ENCODE results near the gene SMIM10. TPM values are rescaled to one million over a fixed set of nuclear protein-coding genes. Genes with fewer than 3 reads are reported as not detected.

SMIM10 gene
- total RNA-seq, 1 experiment from 2014 or later: 7.2 TPM

DNA sequence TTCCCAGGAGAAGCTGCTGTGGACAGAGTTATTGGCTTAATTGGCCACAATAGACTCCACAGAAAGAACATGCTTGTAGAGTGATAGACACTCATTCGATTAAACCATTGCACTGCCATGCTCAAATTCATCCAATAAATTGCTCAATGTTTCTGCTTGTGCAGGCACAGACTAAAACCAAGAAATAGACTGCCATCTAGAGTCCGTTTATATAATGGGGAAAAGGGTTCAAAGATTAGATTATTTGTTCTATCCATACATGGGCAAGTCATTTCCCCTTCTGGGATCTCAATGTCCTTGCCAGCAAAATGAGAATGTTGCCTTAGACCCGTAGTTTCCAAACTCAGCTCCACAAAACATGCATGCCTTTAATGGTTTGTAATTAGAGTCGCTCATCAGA is 8.7 kb downstream of the SMIM10 start:
- H3K36me3 ChIP-seq (ENCODE audit: control insufficient read depth, insufficient read depth, low read length): no peaks in the 10 kb centered on the region
- H3K4me1 ChIP-seq (ENCODE audit: control insufficient read depth, insufficient read depth, low read length): peaks cover 37% of the 10 kb centered on the region
- intact Hi-C loops (cut with micrococcal nuclease; ENCODE audit: unreplicated experiment): loop anchor here (1.0 to 10.0 kb wide), 2 partner anchors 34 to 195 kb away; a partner anchor contains a TSS
- H3K9me3 ChIP-seq (ENCODE audit: control insufficient read depth, insufficient read depth, low read depth, low read length): no peaks in the 10 kb centered on the region
- DNase-seq (ENCODE audit: low read depth, low spot score) (peak; percentile 55), ATAC-seq (no peak)
- peak; percentile 67 for TF ChIP-seq CTCF (IDR thresholded peaks at IDR 0.05)
- no peak for TF ChIP-seq TCF7L2 (IDR thresholded peaks at IDR 0.05; ENCODE audit: low read depth, low read length)
- no peak overlapping the region for H3K4me3 ChIP-seq (ENCODE audit: low read depth in 2 of 2, low read length in 2 of 2)
- ChIA-PET POLR2A (no interaction called here), CTCF (interaction anchor here (0.5 to 0.7 kb wide), 2 partner anchors 37 to 222 kb away, joined by 4 to 8 read pairs; no protein-coding TSS in a partner anchor)
- no peaks in the 10 kb centered on the region for H3K27me3 ChIP-seq (ENCODE audit: control insufficient read depth, insufficient read depth, low read length)
- H3K27ac ChIP-seq (ENCODE audit: low read length): peak overlapping the region; percentile 76
- BruUV-seq (replicated peaks): no TSS peak
- in situ Hi-C loops (cut with HindIII; ENCODE audit: low pct_unique_long_range_greater_than_20kb, low sequenced_read_pairs): no loop called here

GRCh38 chrX:135000516-135000915 is 9.7 kb downstream of the SMIM10 start:
- CTCF ChIA-PET: interaction anchor here (0.7 kb wide), 1 partner anchor 20 kb away, joined by 3 read pairs; no protein-coding TSS in a partner anchor
- intact Hi-C loops (cut with micrococcal nuclease; ENCODE audit: unreplicated experiment): no loop called here
- TF ChIP-seq, protein P1, sequence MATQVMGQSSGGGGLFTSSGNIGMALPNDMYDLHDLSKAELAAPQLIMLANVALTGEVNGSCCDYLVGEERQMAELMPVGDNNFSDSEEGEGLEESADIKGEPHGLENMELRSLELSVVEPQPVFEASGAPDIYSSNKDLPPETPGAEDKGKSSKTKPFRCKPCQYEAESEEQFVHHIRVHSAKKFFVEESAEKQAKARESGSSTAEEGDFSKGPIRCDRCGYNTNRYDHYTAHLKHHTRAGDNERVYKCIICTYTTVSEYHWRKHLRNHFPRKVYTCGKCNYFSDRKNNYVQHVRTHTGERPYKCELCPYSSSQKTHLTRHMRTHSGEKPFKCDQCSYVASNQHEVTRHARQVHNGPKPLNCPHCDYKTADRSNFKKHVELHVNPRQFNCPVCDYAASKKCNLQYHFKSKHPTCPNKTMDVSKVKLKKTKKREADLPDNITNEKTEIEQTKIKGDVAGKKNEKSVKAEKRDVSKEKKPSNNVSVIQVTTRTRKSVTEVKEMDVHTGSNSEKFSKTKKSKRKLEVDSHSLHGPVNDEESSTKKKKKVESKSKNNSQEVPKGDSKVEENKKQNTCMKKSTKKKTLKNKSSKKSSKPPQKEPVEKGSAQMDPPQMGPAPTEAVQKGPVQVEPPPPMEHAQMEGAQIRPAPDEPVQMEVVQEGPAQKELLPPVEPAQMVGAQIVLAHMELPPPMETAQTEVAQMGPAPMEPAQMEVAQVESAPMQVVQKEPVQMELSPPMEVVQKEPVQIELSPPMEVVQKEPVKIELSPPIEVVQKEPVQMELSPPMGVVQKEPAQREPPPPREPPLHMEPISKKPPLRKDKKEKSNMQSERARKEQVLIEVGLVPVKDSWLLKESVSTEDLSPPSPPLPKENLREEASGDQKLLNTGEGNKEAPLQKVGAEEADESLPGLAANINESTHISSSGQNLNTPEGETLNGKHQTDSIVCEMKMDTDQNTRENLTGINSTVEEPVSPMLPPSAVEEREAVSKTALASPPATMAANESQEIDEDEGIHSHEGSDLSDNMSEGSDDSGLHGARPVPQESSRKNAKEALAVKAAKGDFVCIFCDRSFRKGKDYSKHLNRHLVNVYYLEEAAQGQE (IDR thresholded peaks at IDR 0.05; ENCODE audit: insufficient read depth in 1 of 2, low read depth in 2 of 2, low read length in 1 of 2): no peak
- no peak for TF ChIP-seq TCF7L2 (IDR thresholded peaks at IDR 0.05; ENCODE audit: low read depth, low read length)
- TF ChIP-seq POLR2AphosphoS5 (IDR thresholded peaks at IDR 0.05; ENCODE audit: low read depth, low read length): no peak
- no peak for TF ChIP-seq SIN3A (IDR thresholded peaks at IDR 0.05; ENCODE audit: borderline replicate concordance, insufficient read depth, low read depth, low read length)
- TF ChIP-seq CTCF (IDR thresholded peaks at IDR 0.05): no peak
- in situ Hi-C loops (cut with HindIII; ENCODE audit: low pct_unique_long_range_greater_than_20kb, low sequenced_read_pairs): no loop called here
- no peak overlapping the region for H3K4me3 ChIP-seq (ENCODE audit: low read depth in 2 of 2, low read length in 2 of 2)
- ATAC-seq (no peak), DNase-seq (ENCODE audit: low read depth, low spot score) (no peak)
- peak overlapping the region; percentile 76 for H3K27ac ChIP-seq (ENCODE audit: low read length)
- H3K9me3 ChIP-seq (ENCODE audit: control insufficient read depth, insufficient read depth, low read depth, low read length): no peaks in the 10 kb centered on the region
- no TSS peak for BruUV-seq (replicated peaks)
- peaks cover 37% of the 10 kb centered on the region for H3K4me1 ChIP-seq (ENCODE audit: control insufficient read depth, insufficient read depth, low read length)
- no peaks in the 10 kb centered on the region for H3K36me3 ChIP-seq (ENCODE audit: control insufficient read depth, insufficient read depth, low read length)
- POLR2A ChIA-PET: no interaction called here
- H3K27me3 ChIP-seq (ENCODE audit: control insufficient read depth, insufficient read depth, low read length): no peaks in the 10 kb centered on the region

All from Panc1 (cell line).